Activated CD8-positive, alpha-beta memory T cell treated with anti-CD3 and anti-CD28 coated beads, Interleukin-2, amount 50 U/mL, for 24 hours (primary cell): Measurements from ENCODE around the gene SSH2.

Source experiments
- DNase-seq: peaks from one replicate; pipeline ENCODE4 v3.0.0-alpha.2; 2020; ENCODE audit errors: extremely low read depth

SSH2 gene

GRCh38 chr17:29625037-29625750, 304.8 kb downstream of the SSH2 start:
- DNase-seq, result no peak

GRCh38 chr17:29624586-29624985, 305.4 kb downstream of the SSH2 start:
- no peak for DNase-seq

- DNase-seq, result no peak
These were observed 306.8 kb downstream of the SSH2 start for GRCh38 chr17:29623283-29623647.

- no peak for DNase-seq
These were observed 307.4 kb downstream of the SSH2 start, which contains the start of gene CORO6 for GRCh38 chr17:29622337-29623282. TSS of gene CORO6 (minus strand) at chr17:29622912. CDS start at chr17:29621421, 1,491 bp downstream.

GRCh38 chr17:29621751-29622194, 308.3 kb downstream of the SSH2 start:
- no peak for DNase-seq

- DNase-seq, result no peak
These were observed 309.1 kb downstream of the SSH2 start for GRCh38 chr17:29620779-29621500.

GRCh38 chr17:29620271-29620670, 309.8 kb downstream of the SSH2 start:
- no peak for DNase-seq

- no peak for DNase-seq
These were observed 310.8 kb downstream of the SSH2 start for GRCh38 chr17:29619251-29619650.

GRCh38 chr17:29618272-29619065, 311.6 kb downstream of the SSH2 start:
- DNase-seq, result no peak

GRCh38 chr17:29617481-29618271, 312.4 kb downstream of the SSH2 start:
- DNase-seq, result peak; percentile 58

GRCh38 chr17:29617125-29617480, 312.9 kb downstream of the SSH2 start:
- DNase-seq, result peak; percentile 78

GRCh38 chr17:29616300-29617048, 313.6 kb downstream of the SSH2 start:
- DNase-seq, result no peak

- DNase-seq, result no peak
These were observed 314.3 kb downstream of the SSH2 start for GRCh38 chr17:29615492-29616299.

- no peak for DNase-seq
These were observed 315.0 kb downstream of the SSH2 start for GRCh38 chr17:29615048-29615385.

- DNase-seq, result no peak
These were observed 315.5 kb downstream of the SSH2 start for GRCh38 chr17:29614349-29615047.

- DNase-seq, result no peak
These were observed 316.2 kb downstream of the SSH2 start for GRCh38 chr17:29613856-29614255.

GRCh38 chr17:29613352-29613837, 316.6 kb downstream of the SSH2 start:
- DNase-seq, result peak; percentile 78
